OCI-LY7 (cell line): Measurements from ENCODE around the gene EPB42. TPM values are rescaled to one million over a fixed set of nuclear protein-coding genes. Genes with fewer than 3 reads are reported as not detected.

ENCODE experiments used
- BruUV-seq: library from RNA; stranded (reverse); fragments of 400-500 nt; replicated peaks from 2 replicates; lab custom pipeline; 2021; lab: Mats Ljungman, UMichigan
- CTCF ChIA-PET: fragments of 300-600 bp; sonication (Branson Sonifier 250); formaldehyde crosslinking; loops from one replicate; lab custom pipeline; 2022; ENCODE audit warnings: antibody characterized with exemption; ENCODE audit not compliant: unreplicated experiment; lab: Charles Lee
- POLR2A ChIA-PET: fragments of 300-600 bp; sonication (Branson Sonifier 250); formaldehyde crosslinking; loops from one replicate; lab custom pipeline; 2022; ENCODE audit warnings: antibody characterized with exemption; lab: Charles Lee
- DNase-seq: peaks from one replicate; pipeline ENCODE4 v3.0.0-alpha.2; 2015; ENCODE audit warnings: low spot score
- H2AFZ ChIP-seq: fragments of 200-600 bp; sonication (generic), shearing (Covaris generic); 2 replicates; pipeline ENCODE4 v1.6.1; 2014; ENCODE audit warnings: mild to moderate bottlenecking, antibody characterized with exemption, low read length, moderate library complexity
- H3K27ac ChIP-seq: fragments of 200-600 bp; sonication (generic); 2 replicates; pipeline ENCODE4 v1.5.1; 2014; ENCODE audit warnings: mixed run types, low read depth, mild to moderate bottlenecking, moderate library complexity, low read length, inconsistent platforms; ENCODE audit not compliant: poor library complexity, severe bottlenecking
- H3K36me3 ChIP-seq: fragments of 200-600 bp; sonication (generic); 2 replicates; pipeline ENCODE4 v1.6.1; 2014; ENCODE audit warnings: mild to moderate bottlenecking, antibody characterized with exemption, low read length, moderate library complexity, mixed read lengths; ENCODE audit not compliant: insufficient read depth
- H3K4me1 ChIP-seq: fragments of 200-600 bp; sonication (generic); 2 replicates; pipeline ENCODE4 v1.5.1; 2014; ENCODE audit warnings: mild to moderate bottlenecking, low read length; ENCODE audit not compliant: insufficient read depth, poor library complexity, severe bottlenecking
- H3K4me2 ChIP-seq: fragments of 200-600 bp; sonication (generic); 2 replicates; pipeline ENCODE4 v1.6.1; 2014; ENCODE audit warnings: mild to moderate bottlenecking, low read length
- H3K4me3 ChIP-seq: fragments of 200-600 bp; sonication (generic); 2 replicates; pipeline ENCODE4 v1.5.1; 2014; ENCODE audit warnings: mild to moderate bottlenecking, low read depth, low read length; ENCODE audit not compliant: poor library complexity, severe bottlenecking
- H3K79me2 ChIP-seq: fragments of 200-600 bp; sonication (generic); 2 replicates; pipeline ENCODE4 v1.6.1; 2016; ENCODE audit warnings: low read depth, mild to moderate bottlenecking, low read length, moderate library complexity, mixed read lengths; ENCODE audit not compliant: insufficient read depth
- H3K9me2 ChIP-seq: fragments of 200-600 bp; sonication (generic); 2 replicates; pipeline ENCODE4 v1.6.1; 2016; ENCODE audit warnings: mild to moderate bottlenecking, low read length, mixed read lengths; ENCODE audit not compliant: insufficient read depth
- H3K9me3 ChIP-seq: fragments of 200-600 bp; sonication (generic); 2 replicates; pipeline ENCODE4 v1.6.1; 2014; ENCODE audit warnings: mild to moderate bottlenecking, mixed run types, low read length, mixed read lengths
- H4K20me1 ChIP-seq: fragments of 200-600 bp; sonication (generic); 2 replicates; pipeline ENCODE4 v1.6.1; 2014; ENCODE audit warnings: mild to moderate bottlenecking, antibody characterized with exemption, low read length, moderate library complexity, mixed read lengths; ENCODE audit not compliant: insufficient read depth
- CTCF ChIP-seq: fragments of 200-600 bp; sonication (generic); conservative IDR thresholded peaks from 2 replicates; pipeline ENCODE4 v1.5.1; 2014; ENCODE audit warnings: mild to moderate bottlenecking, antibody characterized with exemption, low read length, moderate library complexity, mixed read lengths
- EZH2phosphoT487 ChIP-seq: fragments of 200-600 bp; sonication (generic); IDR thresholded peaks from 2 replicates; pipeline ENCODE4 v1.6.1; 2018; ENCODE audit warnings: low read depth, borderline replicate concordance, mild to moderate bottlenecking, mixed run types, antibody characterized with exemption, low read length, moderate library complexity, mixed read lengths
- intact Hi-C: fragments of 100-400 bp; cut with micrococcal nuclease; formaldehyde crosslinking; loops from one replicate; pipeline ENCODE4 v1.10.0; 2022; ENCODE audit not compliant: unreplicated experiment
- total RNA-seq, 2 experiments: library from RNA; depleted of rRNA in 1 of 2; stranded (reverse); fragments of >200 nt in 1 of 2; shearing (Covaris generic) in 1 of 2; gene quantifications; 2 replicates each; pipeline ENCODE4 v1.2.3, GENCODE V29; 2014 to 2022

The EPB42 gene
- total RNA-seq, 2 experiments from 2014 or later: not detected

- Histone ChIP-seq H3K27ac (no peak overlapping the region), H3K79me2 (no peaks in the 10 kb centered on the region), H3K36me3 (no peaks in the 10 kb centered on the region), H3K4me2 (no peak overlapping the region), H3K9me3 (no peaks in the 10 kb centered on the region), H3K9me2 (no peaks in the 10 kb centered on the region), H2AFZ (no peak overlapping the region), H4K20me1 (no peaks in the 10 kb centered on the region), H3K4me1 (no peaks in the 10 kb centered on the region), H3K4me3 (no peak overlapping the region)
- intact Hi-C loops: no loop called here
- BruUV-seq: no TSS peak
- ChIA-PET CTCF (no interaction called here), POLR2A (no interaction called here)
- TF ChIP-seq CTCF (no peak), EZH2phosphoT487 (no peak)
- no peak for DNase-seq
These were observed 28.9 kb upstream of the EPB42 start for GRCh38 chr15:43249699-43250203.

- Histone ChIP-seq H3K4me1 (no peaks in the 10 kb centered on the region), H2AFZ (no peak overlapping the region), H4K20me1 (no peaks in the 10 kb centered on the region), H3K27ac (no peak overlapping the region), H3K4me2 (no peak overlapping the region), H3K4me3 (no peak overlapping the region), H3K79me2 (no peaks in the 10 kb centered on the region), H3K9me2 (no peaks in the 10 kb centered on the region), H3K36me3 (no peaks in the 10 kb centered on the region), H3K9me3 (no peaks in the 10 kb centered on the region)
- intact Hi-C loops: no loop called here
- no peak for DNase-seq
- ChIA-PET CTCF (no interaction called here), POLR2A (no interaction called here)
- no TSS peak for BruUV-seq
- TF ChIP-seq EZH2phosphoT487: no peak
- no peak for TF ChIP-seq CTCF
These were observed 28.4 kb upstream of the EPB42 start for GRCh38 chr15:43249236-43249635.

- no peak overlapping the region for H2AFZ ChIP-seq
- TF ChIP-seq EZH2phosphoT487 (no peak), CTCF (no peak)
- H3K4me2 ChIP-seq: no peak overlapping the region
- intact Hi-C loops: no loop called here
- H3K36me3 ChIP-seq: no peaks in the 10 kb centered on the region
- BruUV-seq: no TSS peak
- no peaks in the 10 kb centered on the region for H4K20me1 ChIP-seq
- no peak overlapping the region for H3K27ac ChIP-seq
- no peak for DNase-seq
- H3K4me3 ChIP-seq: no peak overlapping the region
- H3K79me2 ChIP-seq: no peaks in the 10 kb centered on the region
- no peaks in the 10 kb centered on the region for H3K4me1 ChIP-seq
- no peaks in the 10 kb centered on the region for H3K9me3 ChIP-seq
- ChIA-PET CTCF (no interaction called here), POLR2A (interaction anchor here (0.7 to 1.0 kb wide), 3 partner anchors 11 to 239 kb away, joined by 3 read pairs; no protein-coding TSS in a partner anchor)
- no peaks in the 10 kb centered on the region for H3K9me2 ChIP-seq
These were observed 25.5 kb upstream of the EPB42 start for GRCh38 chr15:43246261-43246774.
